Vagina (tissue), 2 donors: Measurements from ENCODE around the gene CARD11. TPM values are rescaled to one million over a fixed set of nuclear protein-coding genes. Genes with fewer than 3 reads are reported as not detected.

ENCODE experiments used
- DNase-seq, 2 donors: peaks; one replicate each; pipeline ENCODE4 v3.0.0-alpha.2; 2017; ENCODE audit errors: extremely low spot score in 2 of 2
- H3K27ac ChIP-seq: fragments of 200-600 bp; sonication (generic); one replicate; pipeline ENCODE4 v1.5.1; 2019
- H3K27me3 ChIP-seq: fragments of 200-600 bp; sonication (generic); one replicate; pipeline ENCODE4 v1.5.1; 2019
- H3K36me3 ChIP-seq, 2 donors: fragments of 200-600 bp; sonication (generic); one replicate each; pipeline ENCODE4 v1.5.1; 2017 to 2019
- H3K4me1 ChIP-seq: fragments of 200-600 bp; sonication (generic); one replicate; pipeline ENCODE4 v1.5.1; 2019
- H3K4me3 ChIP-seq, 2 donors: fragments of 200-600 bp; sonication (generic); 1 replicate in 1 of 2; 2 replicates in 1 of 2; pipeline ENCODE4 v1.5.1; 2016 to 2019
- H3K9me3 ChIP-seq: fragments of 200-600 bp; sonication (generic); one replicate; pipeline ENCODE4 v1.5.1; 2019
- CTCF ChIP-seq, 3 experiments: fragments of 450-650 bp in 2 of 3; fragments of 200-600 bp in 1 of 3; sonication (generic) in 1 of 3; IDR thresholded peaks; one replicate each; pipeline ENCODE4 v1.5.1; 2017 to 2019; ENCODE audit warnings: antibody characterized with exemption in 3 of 3, mild to moderate bottlenecking in 2 of 3, moderate library complexity in 2 of 3
- POLR2A ChIP-seq, 2 donors: fragments of 450-650 bp; IDR thresholded peaks; one replicate each; pipeline ENCODE4 v1.6.1; 2017; ENCODE audit warnings: antibody characterized with exemption in 2 of 2, mild to moderate bottlenecking in 2 of 2, moderate library complexity in 2 of 2
- POLR2AphosphoS5 ChIP-seq, 2 donors: sonication (generic); formaldehyde crosslinking; IDR thresholded peaks; one replicate each; pipeline ENCODE4 v1.9.0; 2017; ENCODE audit warnings: antibody characterized with exemption in 2 of 2, mild to moderate bottlenecking in 2 of 2, low read depth in 1 of 2; ENCODE audit not compliant: insufficient read depth in 1 of 2
- intact Hi-C: fragments of 100-400 bp; cut with DNase I; formaldehyde crosslinking; loops from one replicate; pipeline ENCODE4 v1.15.1; 2023
- total RNA-seq: library from RNA; depleted of rRNA; stranded (reverse); fragments of >200 nt; gene quantifications from one replicate; pipeline ENCODE4 v1.2.3, GENCODE V29; 2016

CARD11 gene
- total RNA-seq, 1 donor from 2014 or later = 2.9 TPM

- H3K9me3 ChIP-seq = no peaks in the 10 kb centered on the region
- no peak for TF ChIP-seq CTCF (IDR thresholded peaks at IDR 0.05)
- no peak for TF ChIP-seq POLR2AphosphoS5 (IDR thresholded peaks at IDR 0.05; ENCODE audit: insufficient read depth in 1 of 2, low read depth in 1 of 2)
- no peak for TF ChIP-seq POLR2A (IDR thresholded peaks at IDR 0.05)
- no peaks in the 10 kb centered on the region for H3K4me1 ChIP-seq
- H3K4me3 ChIP-seq = no peak overlapping the region
- DNase-seq = peak in 1 of 2 donors; percentile 61
- intact Hi-C loops = no loop called here
- no peak overlapping the region for H3K27ac ChIP-seq
- H3K27me3 ChIP-seq = no peaks in the 10 kb centered on the region
- no peaks in the 10 kb centered on the region for H3K36me3 ChIP-seq
Observed at GRCh38 chr7:2971914-2972834, 71.5 kb downstream of the CARD11 start.

- Histone ChIP-seq H3K36me3 (no peaks in the 10 kb centered on the region), H3K4me3 (no peak overlapping the region), H3K27me3 (no peaks in the 10 kb centered on the region), H3K9me3 (peaks cover under 1% of the 10 kb centered on the region), H3K27ac (no peak overlapping the region), H3K4me1 (no peaks in the 10 kb centered on the region)
- intact Hi-C loops = no loop called here
- TF ChIP-seq CTCF (IDR thresholded peaks at IDR 0.05) (no peak), POLR2AphosphoS5 (IDR thresholded peaks at IDR 0.05; ENCODE audit: insufficient read depth in 1 of 2, low read depth in 1 of 2) (no peak), POLR2A (IDR thresholded peaks at IDR 0.05) (no peak)
- peak in 1 of 2 donors; percentile 64 for DNase-seq
Observed at GRCh38 chr7:2970861-2971260, 72.8 kb downstream of the CARD11 start.

GRCh38 chr7:2970307-2970664, 73.4 kb downstream of the CARD11 start:
- Histone ChIP-seq H3K9me3 (peaks cover 6% of the 10 kb centered on the region), H3K27me3 (no peaks in the 10 kb centered on the region), H3K36me3 (no peaks in the 10 kb centered on the region), H3K27ac (no peak overlapping the region), H3K4me1 (no peaks in the 10 kb centered on the region), H3K4me3 (no peak overlapping the region)
- DNase-seq = peak in 1 of 2 donors; percentile 40
- intact Hi-C loops = no loop called here
- TF ChIP-seq CTCF (IDR thresholded peaks at IDR 0.05) = no peak
- no peak for TF ChIP-seq POLR2AphosphoS5 (IDR thresholded peaks at IDR 0.05; ENCODE audit: insufficient read depth in 1 of 2, low read depth in 1 of 2)
- TF ChIP-seq POLR2A (IDR thresholded peaks at IDR 0.05) = no peak

GRCh38 chr7:2969398-2970306, 74.0 kb downstream of the CARD11 start:
- Histone ChIP-seq H3K27me3 (no peaks in the 10 kb centered on the region), H3K27ac (no peak overlapping the region), H3K4me1 (no peaks in the 10 kb centered on the region), H3K36me3 (no peaks in the 10 kb centered on the region), H3K4me3 (no peak overlapping the region), H3K9me3 (peaks cover 6% of the 10 kb centered on the region)
- intact Hi-C loops = no loop called here
- no peak for TF ChIP-seq CTCF (IDR thresholded peaks at IDR 0.05)
- TF ChIP-seq POLR2AphosphoS5 (IDR thresholded peaks at IDR 0.05; ENCODE audit: insufficient read depth in 1 of 2, low read depth in 1 of 2) = no peak
- no peak for TF ChIP-seq POLR2A (IDR thresholded peaks at IDR 0.05)
- no peak for DNase-seq
